Erythroblast (primary cell): ENCODE measurements around the gene HPCAL1.

Experiments used
- GATA1 ChIP-seq: IDR thresholded peaks from 2 replicates; pipeline ENCODE4 v1.6.1; 2011; ENCODE audit warnings: low read depth, mild to moderate bottlenecking, control low read depth, low read length, moderate library complexity
- POLR2A ChIP-seq: IDR thresholded peaks from 2 replicates; pipeline ENCODE4 v1.6.1; 2011; ENCODE audit warnings: mild to moderate bottlenecking, low read length

DNA sequence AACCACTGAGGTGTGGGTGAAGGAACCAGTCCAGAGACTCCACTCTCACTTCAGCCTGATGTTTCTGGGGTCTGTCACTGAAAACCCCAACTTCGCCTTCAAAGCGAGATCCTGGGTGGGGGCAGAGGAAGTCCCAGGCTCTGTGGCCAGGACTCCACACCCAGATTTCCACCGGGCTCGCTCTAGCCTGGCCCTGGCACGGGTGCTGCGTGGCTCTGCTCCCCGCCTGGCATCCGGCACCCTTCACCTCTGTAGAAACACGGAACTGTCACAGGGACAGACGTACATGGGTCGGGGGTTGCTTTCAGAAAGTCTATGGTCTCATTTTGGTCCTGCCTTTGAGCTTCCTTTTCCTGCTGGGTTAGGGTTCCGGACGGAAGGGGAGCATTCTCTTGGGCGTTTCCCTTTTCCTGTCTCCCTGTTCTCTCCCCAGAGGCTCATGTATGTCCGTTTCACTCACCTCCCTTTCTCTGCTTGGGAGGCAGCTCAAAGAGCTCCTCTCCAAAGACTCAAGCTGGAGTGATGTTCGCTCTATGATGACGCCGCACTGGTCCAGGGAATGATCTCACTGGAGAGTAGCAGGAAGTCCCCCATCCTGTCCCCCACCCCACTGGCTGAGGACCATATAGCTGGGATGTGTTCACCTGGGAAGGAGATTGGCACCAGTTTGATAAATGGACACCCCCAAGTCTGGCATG lies 103.9 kb downstream of the HPCAL1 start:
- no peak for TF ChIP-seq POLR2A
- TF ChIP-seq GATA1, result no peak
